Thymus (tissue), 11 donors: ENCODE measurements around the gene ISG15. TPM values are rescaled to one million over a fixed set of nuclear protein-coding genes. Genes with fewer than 3 reads are reported as not detected.

Experiments
- DNase-seq, 9 donors: peaks; one replicate each; pipeline ENCODE4 v3.0.0-alpha.2; 2013; ENCODE audit warnings: low spot score in 9 of 9, low read depth in 6 of 9, missing footprints in 1 of 9
- H3K27ac ChIP-seq, 2 donors: one replicate each; pipeline ENCODE4 v1.5.1; 2013; ENCODE audit warnings: control low read depth in 1 of 2, low read depth in 1 of 2, low read length in 1 of 2, mild to moderate bottlenecking in 1 of 2, moderate library complexity in 1 of 2
- H3K27me3 ChIP-seq, 2 donors: one replicate each; pipeline ENCODE4 v1.5.1; 2013; ENCODE audit warnings: low read length in 1 of 2; ENCODE audit not compliant: control insufficient read depth in 2 of 2, insufficient read depth in 1 of 2
- H3K36me3 ChIP-seq, 2 donors: one replicate each; pipeline ENCODE4 v1.5.1; 2013; ENCODE audit warnings: low read length in 1 of 2, mild to moderate bottlenecking in 1 of 2, moderate library complexity in 1 of 2; ENCODE audit not compliant: control insufficient read depth in 2 of 2, insufficient read depth in 2 of 2
- H3K4me1 ChIP-seq, 2 donors: one replicate each; pipeline ENCODE4 v1.5.1; 2013; ENCODE audit warnings: low read length in 2 of 2; ENCODE audit not compliant: control insufficient read depth in 2 of 2, insufficient read depth in 2 of 2
- H3K4me3 ChIP-seq, 2 donors: one replicate each; pipeline ENCODE4 v1.5.1; 2013; ENCODE audit warnings: low read length in 2 of 2, control low read depth in 1 of 2, mild to moderate bottlenecking in 1 of 2
- H3K9me3 ChIP-seq, 2 donors: one replicate each; pipeline ENCODE4 v1.5.1; 2013; ENCODE audit warnings: low read length in 1 of 2, mild to moderate bottlenecking in 1 of 2; ENCODE audit not compliant: control insufficient read depth in 2 of 2, insufficient read depth in 1 of 2
- WGBS: extraction: QIAGEN DNeasy Blood & Tissue Kit; methylation state at CpG from one replicate; pipeline ENCODE4 v1.1.7; 2013; 5-methylcytosine and 5-hydroxymethylcytosine counted together
- polyA plus RNA-seq: library from polyadenylated mRNA; stranded (reverse); fragments of 200-250 nt; gene quantifications from one replicate; pipeline ENCODE4 v1.2.3, GENCODE V29; 2013
- total RNA-seq: library from RNA; stranded (reverse); fragments of 120-200 nt; gene quantifications from one replicate; pipeline ENCODE4 v1.2.4, GENCODE V29; 2013
- donor health status: healthy.

ISG15 gene
- total and polyA plus RNA-seq, 2 donors, result 285 to 338 TPM

GRCh38 chr1:980137-980571 is 33.1 kb upstream of the ISG15 start:
- 88% methylated on average over 13 of the region's 13 CpGs for WGBS
- H3K4me3 ChIP-seq, result no peak overlapping the region
- H3K27ac ChIP-seq, result no peak overlapping the region
- peaks cover 11 to 54% of the 10 kb centered on the region in 2 donors for H3K27me3 ChIP-seq
- DNase-seq, result no peak
- peaks cover 0 to 11% of the 10 kb centered on the region in 2 donors for H3K9me3 ChIP-seq
- peaks cover 3 to 6% of the 10 kb centered on the region in 2 donors for H3K4me1 ChIP-seq
- H3K36me3 ChIP-seq, result no peaks in the 10 kb centered on the region

- H3K9me3 ChIP-seq, result peaks cover 0 to 11% of the 10 kb centered on the region in 2 donors
- peaks cover 4 to 50% of the 10 kb centered on the region in 2 donors for H3K27me3 ChIP-seq
- no peaks in the 10 kb centered on the region for H3K36me3 ChIP-seq
- H3K4me3 ChIP-seq, result no peak overlapping the region
- no peak overlapping the region for H3K27ac ChIP-seq
- no peak for DNase-seq
- peaks cover 3 to 6% of the 10 kb centered on the region in 2 donors for H3K4me1 ChIP-seq
- WGBS, result 89% methylated on average over 35 of the region's 35 CpGs
These were observed 32.5 kb upstream of the ISG15 start for GRCh38 chr1:980602-981395.

GRCh38 chr1:981491-981954 is 31.8 kb upstream of the ISG15 start:
- Histone ChIP-seq H3K4me1 (peaks cover 0 to 2% of the 10 kb centered on the region in 2 donors), H3K27me3 (peaks cover 0 to 45% of the 10 kb centered on the region in 2 donors), H3K36me3 (no peaks in the 10 kb centered on the region), H3K27ac (no peak overlapping the region), H3K9me3 (peaks cover 0 to 11% of the 10 kb centered on the region in 2 donors), H3K4me3 (no peak overlapping the region)
- no peak for DNase-seq
- WGBS, result 85% methylated on average over 21 of the region's 21 CpGs

GRCh38 chr1:981955-982558 is 31.2 kb upstream of the ISG15 start, which contains the start of gene PERM1:
TSS of gene PERM1 (minus strand) at chr1:982093. CDS start at chr1:981029, 1,064 bp downstream.
- 78% methylated on average over 28 of the region's 28 CpGs for WGBS
- H3K27me3 ChIP-seq, result peaks cover 0 to 45% of the 10 kb centered on the region in 2 donors

GRCh38 chr1:982765-983436 is 30.4 kb upstream of the ISG15 start:
- WGBS, result 86% methylated on average over 43 of the region's 43 CpGs
- Histone ChIP-seq H3K4me1 (peaks cover 0 to 2% of the 10 kb centered on the region in 2 donors), H3K9me3 (peaks cover 0 to 11% of the 10 kb centered on the region in 2 donors), H3K27me3 (peaks cover 0 to 45% of the 10 kb centered on the region in 2 donors), H3K27ac (no peak overlapping the region), H3K36me3 (no peaks in the 10 kb centered on the region), H3K4me3 (no peak overlapping the region)
- DNase-seq, result no peak

More at GRCh38 chr1:981955-982558, 31.2 kb upstream of the ISG15 start, which contains the start of gene PERM1:
- peaks cover 0 to 11% of the 10 kb centered on the region in 2 donors for H3K9me3 ChIP-seq
- H3K36me3 ChIP-seq, result no peaks in the 10 kb centered on the region
- no peak within 1 kb of the TSS for H3K27ac ChIP-seq
- no peak within 1 kb of the TSS for H3K4me3 ChIP-seq
- DNase-seq, result no peak
- peaks cover 0 to 2% of the 10 kb centered on the region in 2 donors for H3K4me1 ChIP-seq

GRCh38 chr1:983798-984475 is 29.4 kb upstream of the ISG15 start:
- H3K27me3 ChIP-seq, result peaks cover 0 to 45% of the 10 kb centered on the region in 2 donors
- H3K4me3 ChIP-seq, result no peak overlapping the region
- 22% methylated on average over 29 of the region's 29 CpGs for WGBS
- H3K9me3 ChIP-seq, result peaks cover 0 to 2% of the 10 kb centered on the region in 2 donors
- no peaks in the 10 kb centered on the region for H3K36me3 ChIP-seq
- H3K27ac ChIP-seq, result no peak overlapping the region
- H3K4me1 ChIP-seq, result peaks cover 0 to 2% of the 10 kb centered on the region in 2 donors
- DNase-seq, result peak in 2 of 9 donors; percentile 40 to 51

GRCh38 chr1:984476-984814 is 28.9 kb upstream of the ISG15 start:
- Histone ChIP-seq H3K36me3 (no peaks in the 10 kb centered on the region), H3K4me1 (peaks cover 0 to 2% of the 10 kb centered on the region in 2 donors), H3K9me3 (peaks cover 0 to under 1% of the 10 kb centered on the region in 2 donors), H3K4me3 (no peak overlapping the region), H3K27me3 (peaks cover 0 to 45% of the 10 kb centered on the region in 2 donors), H3K27ac (no peak overlapping the region)
- WGBS, result 67% methylated on average over 12 of the region's 12 CpGs
- no peak for DNase-seq

GRCh38 chr1:985126-985525 is 28.2 kb upstream of the ISG15 start:
- H3K4me1 ChIP-seq, result peaks cover 0 to 2% of the 10 kb centered on the region in 2 donors
- H3K4me3 ChIP-seq, result no peak overlapping the region
- no peak for DNase-seq
- no peaks in the 10 kb centered on the region for H3K36me3 ChIP-seq
- no peak overlapping the region for H3K27ac ChIP-seq
- peaks cover 0 to 4% of the 10 kb centered on the region in 2 donors for H3K9me3 ChIP-seq
- H3K27me3 ChIP-seq, result peaks cover 0 to 44% of the 10 kb centered on the region in 2 donors
- 82% methylated on average over 13 of the region's 13 CpGs for WGBS
